IMR-90 (cell line): ENCODE data around the gene ARFIP1.

Source experiments
- BHLHE40 ChIP-seq: fragments of 150-350 bp; IDR thresholded peaks from 2 replicates; pipeline ENCODE4 v1.6.1; 2016; ENCODE audit warnings: mild to moderate bottlenecking, low read depth, low read length
- CEBPB ChIP-seq: IDR thresholded peaks from 2 replicates; pipeline ENCODE4 v1.6.1; 2012; ENCODE audit warnings: low read depth, low read length, improper control_type of control experiment
- CHD1 ChIP-seq: IDR thresholded peaks from 2 replicates; pipeline ENCODE4 v1.6.1; 2012; ENCODE audit warnings: low read depth, low read length, improper control_type of control experiment
- FOS ChIP-seq: fragments of 150-350 bp; IDR thresholded peaks from 2 replicates; pipeline ENCODE4 v1.6.1; 2016; ENCODE audit warnings: low read depth, low read length
- MAFK ChIP-seq: IDR thresholded peaks from 2 replicates; pipeline ENCODE4 v1.6.1; 2012; ENCODE audit warnings: low read depth, low read length, improper control_type of control experiment
- MAZ ChIP-seq: IDR thresholded peaks from 2 replicates; pipeline ENCODE4 v1.6.1; 2012; ENCODE audit warnings: low read depth, mild to moderate bottlenecking, low read length, improper control_type of control experiment, moderate library complexity, borderline replicate concordance
- POLR2A ChIP-seq: IDR thresholded peaks from 2 replicates; pipeline ENCODE4 v1.6.1; 2012; ENCODE audit warnings: mild to moderate bottlenecking, low read depth, low read length
- RAD21 ChIP-seq: IDR thresholded peaks from 2 replicates; pipeline ENCODE4 v1.6.1; 2012; ENCODE audit warnings: low read length, improper control_type of control experiment
- RCOR1 ChIP-seq: IDR thresholded peaks from 2 replicates; pipeline ENCODE4 v1.6.1; 2012; ENCODE audit warnings: mild to moderate bottlenecking, low read length, improper control_type of control experiment; ENCODE audit not compliant: insufficient replicate concordance
- RFX5 ChIP-seq: IDR thresholded peaks from 2 replicates; pipeline ENCODE4 v1.8.0; 2012; ENCODE audit warnings: low read depth, mild to moderate bottlenecking, low read length, moderate library complexity
- SMC3 ChIP-seq: fragments of 150-350 bp; IDR thresholded peaks from 2 replicates; pipeline ENCODE4 v1.6.1; 2016; ENCODE audit warnings: low read depth, mild to moderate bottlenecking, antibody characterized with exemption, low read length, moderate library complexity
- TF ChIP-seq, protein P1 (sequence below): conservative IDR thresholded peaks from 2 replicates; pipeline ENCODE4 v1.5.1; 2012; ENCODE audit warnings: mild to moderate bottlenecking, low read depth, low read length, improper control_type of control experiment
- TF ChIP-seq, protein P2 (sequence below): fragments of 150-350 bp; IDR thresholded peaks from 2 replicates; pipeline ENCODE4 v1.6.1; 2016; ENCODE audit warnings: low read depth, mild to moderate bottlenecking, low read length, moderate library complexity, borderline replicate concordance
- TF ChIP-seq, protein P3 (sequence below): fragments of 150-350 bp; IDR thresholded peaks from 2 replicates; pipeline ENCODE4 v1.6.1; 2017; ENCODE audit warnings: mild to moderate bottlenecking, antibody characterized with exemption, low read length, low read depth

DNA sequence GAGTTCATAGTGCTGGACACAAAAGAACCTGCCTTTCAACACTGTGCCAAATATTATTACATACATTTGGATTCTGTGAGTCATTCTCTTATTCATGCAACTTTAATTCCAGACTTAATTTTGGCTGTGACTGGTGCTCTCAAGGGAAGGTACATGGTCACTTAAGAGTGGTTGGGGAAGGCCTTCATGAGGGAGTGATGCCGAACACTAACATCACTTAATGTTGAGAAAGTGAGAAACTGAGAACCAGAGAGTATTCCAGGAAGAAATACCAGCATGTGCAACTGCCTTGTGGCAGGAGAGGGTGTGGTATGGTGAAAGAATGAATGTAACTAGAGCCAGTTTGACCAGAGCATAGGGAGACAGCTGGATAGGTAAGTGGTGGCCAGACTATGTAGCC, 114.9 kb downstream of the ARFIP1 start:
- TF ChIP-seq POLR2A (no peak), CEBPB (0 out of 2 replicates have a peak, but pooled peaks have one; percentile 4), MAFK (no peak), SMC3 (no peak), FOS (no peak), BHLHE40 (no peak), MAZ (no peak), CHD1 (no peak), RAD21 (no peak), RCOR1 (no peak), RFX5 (no peak)
- TF ChIP-seq, protein P1, sequence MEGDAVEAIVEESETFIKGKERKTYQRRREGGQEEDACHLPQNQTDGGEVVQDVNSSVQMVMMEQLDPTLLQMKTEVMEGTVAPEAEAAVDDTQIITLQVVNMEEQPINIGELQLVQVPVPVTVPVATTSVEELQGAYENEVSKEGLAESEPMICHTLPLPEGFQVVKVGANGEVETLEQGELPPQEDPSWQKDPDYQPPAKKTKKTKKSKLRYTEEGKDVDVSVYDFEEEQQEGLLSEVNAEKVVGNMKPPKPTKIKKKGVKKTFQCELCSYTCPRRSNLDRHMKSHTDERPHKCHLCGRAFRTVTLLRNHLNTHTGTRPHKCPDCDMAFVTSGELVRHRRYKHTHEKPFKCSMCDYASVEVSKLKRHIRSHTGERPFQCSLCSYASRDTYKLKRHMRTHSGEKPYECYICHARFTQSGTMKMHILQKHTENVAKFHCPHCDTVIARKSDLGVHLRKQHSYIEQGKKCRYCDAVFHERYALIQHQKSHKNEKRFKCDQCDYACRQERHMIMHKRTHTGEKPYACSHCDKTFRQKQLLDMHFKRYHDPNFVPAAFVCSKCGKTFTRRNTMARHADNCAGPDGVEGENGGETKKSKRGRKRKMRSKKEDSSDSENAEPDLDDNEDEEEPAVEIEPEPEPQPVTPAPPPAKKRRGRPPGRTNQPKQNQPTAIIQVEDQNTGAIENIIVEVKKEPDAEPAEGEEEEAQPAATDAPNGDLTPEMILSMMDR, result no peak
- TF ChIP-seq, protein P2, sequence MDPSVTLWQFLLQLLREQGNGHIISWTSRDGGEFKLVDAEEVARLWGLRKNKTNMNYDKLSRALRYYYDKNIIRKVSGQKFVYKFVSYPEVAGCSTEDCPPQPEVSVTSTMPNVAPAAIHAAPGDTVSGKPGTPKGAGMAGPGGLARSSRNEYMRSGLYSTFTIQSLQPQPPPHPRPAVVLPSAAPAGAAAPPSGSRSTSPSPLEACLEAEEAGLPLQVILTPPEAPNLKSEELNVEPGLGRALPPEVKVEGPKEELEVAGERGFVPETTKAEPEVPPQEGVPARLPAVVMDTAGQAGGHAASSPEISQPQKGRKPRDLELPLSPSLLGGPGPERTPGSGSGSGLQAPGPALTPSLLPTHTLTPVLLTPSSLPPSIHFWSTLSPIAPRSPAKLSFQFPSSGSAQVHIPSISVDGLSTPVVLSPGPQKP, result no peak
- TF ChIP-seq, protein P3, sequence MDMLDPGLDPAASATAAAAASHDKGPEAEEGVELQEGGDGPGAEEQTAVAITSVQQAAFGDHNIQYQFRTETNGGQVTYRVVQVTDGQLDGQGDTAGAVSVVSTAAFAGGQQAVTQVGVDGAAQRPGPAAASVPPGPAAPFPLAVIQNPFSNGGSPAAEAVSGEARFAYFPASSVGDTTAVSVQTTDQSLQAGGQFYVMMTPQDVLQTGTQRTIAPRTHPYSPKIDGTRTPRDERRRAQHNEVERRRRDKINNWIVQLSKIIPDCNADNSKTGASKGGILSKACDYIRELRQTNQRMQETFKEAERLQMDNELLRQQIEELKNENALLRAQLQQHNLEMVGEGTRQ, result no peak
